Pons (tissue), 1 donor: ENCODE data around the gene KNTC1.
"Not testable (repeated sequence)": the region's sequence is repeated elsewhere in the genome, so short reads cannot be mapped to it uniquely, and the experiment has no call there.

Source experiments
- DNase-seq: peaks from one replicate; pipeline ENCODE4 v3.0.0-alpha.2; 2016; ENCODE audit warnings: low spot score

Gene KNTC1

GRCh38 chr12:122653291-122653690, 126.2 kb downstream of the KNTC1 start:
- not testable (repeated sequence) for DNase-seq

GRCh38 chr12:122656298-122656697, 129.2 kb downstream of the KNTC1 start:
- no peak for DNase-seq

- DNase-seq, result no peak
These were observed 132.5 kb downstream of the KNTC1 start for GRCh38 chr12:122659579-122659978.

- no peak for DNase-seq
These were observed 134.2 kb downstream of the KNTC1 start for GRCh38 chr12:122661246-122661645.

GRCh38 chr12:122661938-122662337, 134.9 kb downstream of the KNTC1 start:
- DNase-seq, result no peak

- DNase-seq, result no peak
These were observed 138.3 kb downstream of the KNTC1 start for GRCh38 chr12:122665349-122665748.

GRCh38 chr12:122665759-122666158, 138.7 kb downstream of the KNTC1 start:
- DNase-seq, result no peak

GRCh38 chr12:122668268-122668667, 141.2 kb downstream of the KNTC1 start:
- no peak for DNase-seq

- no peak for DNase-seq
These were observed 142.5 kb downstream of the KNTC1 start for GRCh38 chr12:122669397-122670070.

- DNase-seq, result no peak
These were observed 145.5 kb downstream of the KNTC1 start for GRCh38 chr12:122672515-122672914.
